HCT116 (cell line): Measurements from ENCODE around the gene FGF7. TPM values are rescaled to one million over a fixed set of nuclear protein-coding genes. Genes with fewer than 3 reads are reported as not detected.

Source experiments
- ATAC-seq: fragments of 200-7000 bp; cut with Tn5 transposase; 2 replicates; pipeline ENCODE4 v1.9.1; 2020; ENCODE audit warnings: mild to moderate bottlenecking, moderate library complexity
- BruUV-seq: library from RNA; stranded (reverse); fragments of 400-500 nt; replicated peaks from 2 replicates; lab custom pipeline; 2021; lab: Mats Ljungman, UMichigan
- CTCF ChIA-PET: fragments of 300-600 bp; sonication (Branson Sonifier 250); formaldehyde crosslinking; loops from one replicate; lab custom pipeline; 2021; ENCODE audit warnings: antibody characterized with exemption; lab: Charles Lee
- POLR2A ChIA-PET: fragments of 300-600, 350-600 bp; sonication (Branson Sonifier 250); formaldehyde crosslinking; loops from one replicate; lab custom pipeline; 2021; ENCODE audit warnings: antibody characterized with exemption; lab: Charles Lee
- RAD21 ChIA-PET, 2 experiments: fragments of 300-600 bp; sonication (Branson Sonifier 250); formaldehyde crosslinking; loops; one replicate each; lab custom pipeline; 2023; ENCODE audit warnings: low total read pairs in 2 of 2; ENCODE audit not compliant: uncharacterized antibody in 2 of 2, unreplicated experiment in 2 of 2, low non-redundant PET in 1 of 2; lab: Charles Lee
- DNase-seq: peaks from one replicate; pipeline ENCODE4 v3.0.0-alpha.2; 2010; ENCODE audit warnings: low read depth, low spot score
- H2AFZ ChIP-seq: fragments of 200-600 bp; shearing (Covaris generic), sonication (generic); 2 replicates; pipeline ENCODE4 v1.6.1; 2017; ENCODE audit warnings: low read depth, mixed run types, mixed read lengths, antibody characterized with exemption, low read length; ENCODE audit not compliant: poor library complexity, severe bottlenecking
- H3K27ac ChIP-seq: 2 replicates; pipeline ENCODE4 v1.5.1; 2012; ENCODE audit warnings: low read depth, low read length
- H3K27me3 ChIP-seq: fragments of 200-600 bp; sonication (generic); 2 replicates; pipeline ENCODE4 v1.6.1; 2016; ENCODE audit warnings: mixed run types, low read length, mixed read lengths; ENCODE audit not compliant: insufficient read depth
- H3K36me3 ChIP-seq, 2 experiments: fragments of 200-500 bp in 1 of 2; fragments of 200-600 bp in 1 of 2; sonication (Bioruptor generic) in 1 of 2; sonication (generic) in 1 of 2; 2 replicates each; pipeline versions ENCODE4 v1.5.1 to v1.6.1; 2014 to 2016; ENCODE audit warnings: low read length in 2 of 2, inconsistent platforms in 1 of 2, mixed read lengths in 1 of 2, mixed run types in 1 of 2; ENCODE audit not compliant: insufficient read depth in 2 of 2, control insufficient read depth in 1 of 2
- H3K4me1 ChIP-seq, 2 experiments: fragments of 200-600 bp in 1 of 2; sonication (generic) in 1 of 2; 2 replicates each; pipeline versions ENCODE4 v1.5.1 to v1.6.1; 2012 to 2017; ENCODE audit warnings: low read length in 2 of 2, inconsistent platforms in 1 of 2, mild to moderate bottlenecking in 1 of 2, mixed read lengths in 1 of 2, mixed run types in 1 of 2, moderate library complexity in 1 of 2; ENCODE audit not compliant: insufficient read depth in 2 of 2, control insufficient read depth in 1 of 2
- H3K4me2 ChIP-seq: fragments of 200-600 bp; sonication (generic); 2 replicates; pipeline ENCODE4 v1.6.1; 2017; ENCODE audit warnings: mixed run types, low read length, mixed read lengths
- H3K4me3 ChIP-seq, 2 experiments: fragments of 200-600 bp in 1 of 2; sonication (generic) in 1 of 2; replicated peaks in 1 of 2; 2 replicates each; pipeline ENCODE4 v1.5.1; 2011 to 2016; ENCODE audit warnings: low read length in 2 of 2, control low read depth in 1 of 2, low read depth in 1 of 2, mild to moderate bottlenecking in 1 of 2, mixed read lengths in 1 of 2, mixed run types in 1 of 2
- H3K79me2 ChIP-seq: fragments of 200-600 bp; sonication (generic); 2 replicates; pipeline ENCODE4 v1.6.1; 2017; ENCODE audit warnings: mild to moderate bottlenecking, mixed run types, low read length, moderate library complexity, mixed read lengths; ENCODE audit not compliant: insufficient read depth
- H3K9ac ChIP-seq: fragments of 200-600 bp; sonication (generic); 2 replicates; pipeline ENCODE4 v1.6.1; 2016; ENCODE audit warnings: low read length, mixed read lengths
- H3K9me2 ChIP-seq: fragments of 200-600 bp; sonication (generic), shearing (Covaris generic); 2 replicates; pipeline ENCODE4 v1.6.1; 2017; ENCODE audit warnings: mixed run types, mild to moderate bottlenecking, moderate library complexity; ENCODE audit not compliant: insufficient read depth
- H3K9me3 ChIP-seq, 2 experiments: fragments of 200-500 bp in 1 of 2; fragments of 200-600 bp in 1 of 2; sonication (Bioruptor generic) in 1 of 2; sonication (generic) in 1 of 2; 2 replicates each; pipeline ENCODE4 v1.6.1; 2014 to 2017; ENCODE audit warnings: low read length in 2 of 2, mixed read lengths in 2 of 2, inconsistent platforms in 1 of 2, low read depth in 1 of 2, mild to moderate bottlenecking in 1 of 2, mixed run types in 1 of 2, moderate library complexity in 1 of 2; ENCODE audit not compliant: control insufficient read depth in 1 of 2, insufficient read depth in 1 of 2
- H4K20me1 ChIP-seq: fragments of 200-600 bp; sonication (generic), shearing (Covaris generic); 2 replicates; pipeline ENCODE4 v1.6.1; 2017; ENCODE audit warnings: mixed run types, mild to moderate bottlenecking, moderate library complexity; ENCODE audit not compliant: insufficient read depth
- ATF3 ChIP-seq: IDR thresholded peaks from 2 replicates; pipeline ENCODE4 v1.6.1; 2012
- CBX3 ChIP-seq: IDR thresholded peaks from 2 replicates; pipeline ENCODE4 v1.6.1; 2012; ENCODE audit warnings: low read depth
- CEBPB ChIP-seq: IDR thresholded peaks from 2 replicates; pipeline ENCODE4 v1.6.1; 2012; ENCODE audit warnings: low read depth
- EZH2 ChIP-seq: fragments of 200-600 bp; sonication (generic); IDR thresholded peaks from 2 replicates; pipeline ENCODE4 v1.6.1; 2017; ENCODE audit warnings: antibody characterized with exemption, mixed run types
- FOSL1 ChIP-seq: IDR thresholded peaks from 2 replicates; pipeline ENCODE4 v1.6.1; 2012; ENCODE audit warnings: low read depth
- JUND ChIP-seq: IDR thresholded peaks from 2 replicates; pipeline ENCODE4 v1.6.1; 2012
- POLR2A ChIP-seq: IDR thresholded peaks from 2 replicates; pipeline ENCODE4 v1.7.0; 2011; ENCODE audit warnings: borderline replicate concordance; ENCODE audit not compliant: insufficient read depth, insufficient read length; ENCODE audit errors: extremely low read depth
- RAD21 ChIP-seq: IDR thresholded peaks from 2 replicates; pipeline ENCODE4 v1.6.1; 2012; ENCODE audit warnings: low read depth, mild to moderate bottlenecking
- SP1 ChIP-seq: IDR thresholded peaks from 2 replicates; pipeline ENCODE4 v1.6.1; 2012; ENCODE audit warnings: low read depth
- SRF ChIP-seq: IDR thresholded peaks from 2 replicates; pipeline ENCODE4 v1.6.1; 2012; ENCODE audit warnings: low read depth
- TCF7L2 ChIP-seq: IDR thresholded peaks from 2 replicates; pipeline ENCODE4 v1.7.0; 2011; ENCODE audit warnings: borderline replicate concordance, inconsistent platforms; ENCODE audit not compliant: insufficient read depth, insufficient read length; ENCODE audit errors: extremely low read depth
- ZFX ChIP-seq: fragments of 450-650 bp; IDR thresholded peaks from 2 replicates; pipeline ENCODE4 v1.6.1; 2017
- intact Hi-C: fragments of 100-400 bp; cut with micrococcal nuclease; formaldehyde crosslinking; loops from 2 replicates; pipeline ENCODE4 v1.10.0; 2022
- total RNA-seq: library from RNA; stranded (reverse); gene quantifications from one replicate; pipeline ENCODE4 v1.2.1, GENCODE V29; 2021; ENCODE audit not compliant: unreplicated experiment
- TF ChIP-seq, protein P1 (sequence below), 3 experiments: fragments of 200-600 bp in 1 of 3; sonication (generic) in 1 of 3; IDR thresholded peaks in 2 of 3; conservative IDR thresholded peaks in 1 of 3; 2 replicates each; pipeline ENCODE4 v1.5.1; 2012 to 2017; ENCODE audit warnings: low read depth in 2 of 3, low read length in 2 of 3, antibody characterized with exemption in 1 of 3, borderline replicate concordance in 1 of 3, control low read depth in 1 of 3, mild to moderate bottlenecking in 1 of 3, mixed read lengths in 1 of 3, mixed run types in 1 of 3, moderate library complexity in 1 of 3; ENCODE audit not compliant: insufficient read depth in 1 of 3
- TF ChIP-seq, protein P2 (sequence below): IDR thresholded peaks from 2 replicates; pipeline ENCODE4 v1.6.1; 2012; ENCODE audit warnings: low read depth

FGF7 gene
- total RNA-seq, 1 experiment from 2014 or later = 0.49 TPM

GRCh38 chr15:49421991-49422390 lies 1.1 kb upstream of the FGF7 start:
- Histone ChIP-seq H3K9ac (no peak overlapping the region), H3K36me3 (no peaks in the 10 kb centered on the region), H3K27me3 (no peaks in the 10 kb centered on the region), H2AFZ (peak overlapping the region; percentile 57), H4K20me1 (no peaks in the 10 kb centered on the region), H3K4me2 (no peak overlapping the region), H3K79me2 (no peaks in the 10 kb centered on the region), H3K4me1 (no peaks in the 10 kb centered on the region), H3K27ac (no peak overlapping the region), H3K9me3 (no peaks in the 10 kb centered on the region), H3K9me2 (no peaks in the 10 kb centered on the region), H3K4me3 (no peak overlapping the region)
- POLR2A ChIA-PET = interaction anchor here (0.7 kb wide), 1 partner anchor 497 kb away, joined by 3 read pairs; no protein-coding TSS in a partner anchor
- intact Hi-C loops = loop anchor here (1.0 to 10.0 kb wide), 3 partner anchors 187 to 1067 kb away; no protein-coding TSS in a partner anchor
- CTCF ChIA-PET = interaction anchor here (0.8 to 2.8 kb wide), 13 partner anchors 8 to 894 kb away, joined by 3 to 37 read pairs (median 4); no protein-coding TSS in a partner anchor
- TF ChIP-seq CBX3 (0 out of 2 replicates have a peak, but pooled peaks have one; percentile 32), EZH2 (no peak), RAD21 (peak; percentile 68)
- TF ChIP-seq, protein P1, sequence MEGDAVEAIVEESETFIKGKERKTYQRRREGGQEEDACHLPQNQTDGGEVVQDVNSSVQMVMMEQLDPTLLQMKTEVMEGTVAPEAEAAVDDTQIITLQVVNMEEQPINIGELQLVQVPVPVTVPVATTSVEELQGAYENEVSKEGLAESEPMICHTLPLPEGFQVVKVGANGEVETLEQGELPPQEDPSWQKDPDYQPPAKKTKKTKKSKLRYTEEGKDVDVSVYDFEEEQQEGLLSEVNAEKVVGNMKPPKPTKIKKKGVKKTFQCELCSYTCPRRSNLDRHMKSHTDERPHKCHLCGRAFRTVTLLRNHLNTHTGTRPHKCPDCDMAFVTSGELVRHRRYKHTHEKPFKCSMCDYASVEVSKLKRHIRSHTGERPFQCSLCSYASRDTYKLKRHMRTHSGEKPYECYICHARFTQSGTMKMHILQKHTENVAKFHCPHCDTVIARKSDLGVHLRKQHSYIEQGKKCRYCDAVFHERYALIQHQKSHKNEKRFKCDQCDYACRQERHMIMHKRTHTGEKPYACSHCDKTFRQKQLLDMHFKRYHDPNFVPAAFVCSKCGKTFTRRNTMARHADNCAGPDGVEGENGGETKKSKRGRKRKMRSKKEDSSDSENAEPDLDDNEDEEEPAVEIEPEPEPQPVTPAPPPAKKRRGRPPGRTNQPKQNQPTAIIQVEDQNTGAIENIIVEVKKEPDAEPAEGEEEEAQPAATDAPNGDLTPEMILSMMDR (IDR thresholded peaks at IDR 0.05 in 2 of 3, conservative IDR thresholded peaks at IDR 0.05 in 1 of 3; ENCODE audit: borderline replicate concordance in 1 of 3, insufficient read depth in 1 of 3, low read depth in 2 of 3, low read length in 2 of 3) = peak; percentile 68 to 77 (median 70)
- BruUV-seq = no TSS peak
- peak; percentile 54 for DNase-seq
- RAD21 ChIA-PET = interaction anchor here in 1 of 2 experiments (0.7 kb wide), 2 partner anchors 49 to 51 kb away, joined by 3 read pairs; no protein-coding TSS in a partner anchor
- ATAC-seq = peak; percentile 65

- intact Hi-C loops = loop anchor here (2.0 to 10.0 kb wide), 2 partner anchors 189 to 1069 kb away; no protein-coding TSS in a partner anchor
- no peaks in the 10 kb centered on the region for H3K9me2 ChIP-seq
- H2AFZ ChIP-seq = no peak overlapping the region
- H3K4me1 ChIP-seq = no peaks in the 10 kb centered on the region
- ChIA-PET POLR2A (no interaction called here), RAD21 (no interaction called here), CTCF (interaction anchor here (2.8 kb wide), 1 partner anchor 188 kb away, joined by 37 read pairs; no protein-coding TSS in a partner anchor)
- no peaks in the 10 kb centered on the region for H3K27me3 ChIP-seq
- H4K20me1 ChIP-seq = no peaks in the 10 kb centered on the region
- no peaks in the 10 kb centered on the region for H3K36me3 ChIP-seq
- BruUV-seq = no TSS peak
- no peak overlapping the region for H3K27ac ChIP-seq
- no peaks in the 10 kb centered on the region for H3K79me2 ChIP-seq
- H3K9me3 ChIP-seq = no peaks in the 10 kb centered on the region
- H3K4me2 ChIP-seq = no peak overlapping the region
- no peak for ATAC-seq
- H3K9ac ChIP-seq = no peak overlapping the region
- no peak overlapping the region for H3K4me3 ChIP-seq
- no peak for DNase-seq
- TF ChIP-seq ZFX (no peak), FOSL1 (no peak), POLR2A (no peak), EZH2 (no peak), CEBPB (no peak), JUND (no peak), SRF (no peak), SP1 (no peak), ATF3 (no peak), TCF7L2 (no peak), CBX3 (no peak)
- TF ChIP-seq, protein P2, sequence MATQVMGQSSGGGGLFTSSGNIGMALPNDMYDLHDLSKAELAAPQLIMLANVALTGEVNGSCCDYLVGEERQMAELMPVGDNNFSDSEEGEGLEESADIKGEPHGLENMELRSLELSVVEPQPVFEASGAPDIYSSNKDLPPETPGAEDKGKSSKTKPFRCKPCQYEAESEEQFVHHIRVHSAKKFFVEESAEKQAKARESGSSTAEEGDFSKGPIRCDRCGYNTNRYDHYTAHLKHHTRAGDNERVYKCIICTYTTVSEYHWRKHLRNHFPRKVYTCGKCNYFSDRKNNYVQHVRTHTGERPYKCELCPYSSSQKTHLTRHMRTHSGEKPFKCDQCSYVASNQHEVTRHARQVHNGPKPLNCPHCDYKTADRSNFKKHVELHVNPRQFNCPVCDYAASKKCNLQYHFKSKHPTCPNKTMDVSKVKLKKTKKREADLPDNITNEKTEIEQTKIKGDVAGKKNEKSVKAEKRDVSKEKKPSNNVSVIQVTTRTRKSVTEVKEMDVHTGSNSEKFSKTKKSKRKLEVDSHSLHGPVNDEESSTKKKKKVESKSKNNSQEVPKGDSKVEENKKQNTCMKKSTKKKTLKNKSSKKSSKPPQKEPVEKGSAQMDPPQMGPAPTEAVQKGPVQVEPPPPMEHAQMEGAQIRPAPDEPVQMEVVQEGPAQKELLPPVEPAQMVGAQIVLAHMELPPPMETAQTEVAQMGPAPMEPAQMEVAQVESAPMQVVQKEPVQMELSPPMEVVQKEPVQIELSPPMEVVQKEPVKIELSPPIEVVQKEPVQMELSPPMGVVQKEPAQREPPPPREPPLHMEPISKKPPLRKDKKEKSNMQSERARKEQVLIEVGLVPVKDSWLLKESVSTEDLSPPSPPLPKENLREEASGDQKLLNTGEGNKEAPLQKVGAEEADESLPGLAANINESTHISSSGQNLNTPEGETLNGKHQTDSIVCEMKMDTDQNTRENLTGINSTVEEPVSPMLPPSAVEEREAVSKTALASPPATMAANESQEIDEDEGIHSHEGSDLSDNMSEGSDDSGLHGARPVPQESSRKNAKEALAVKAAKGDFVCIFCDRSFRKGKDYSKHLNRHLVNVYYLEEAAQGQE = no peak
These were observed 984 bp downstream of the FGF7 start for GRCh38 chr15:49423901-49424550.
